A549 (cell line): ENCODE results near the gene ICAM5. TPM values are rescaled to one million over a fixed set of nuclear protein-coding genes. Genes with fewer than 3 reads are reported as not detected.
A peak's percentile ranks its signal among the peaks of the same experiment; 100 is the strongest.

ENCODE experiments used
- ATAC-seq, 2 experiments: fragments of 200-7000 bp in 1 of 2; fragments of >200 bp in 1 of 2; cut with Nextera tagmentation in 1 of 2; cut with Tn5 transposase in 1 of 2; 3 replicates each; pipeline versions ENCODE4 v1.8.0 to v1.9.1; 2018 to 2020; ENCODE audit warnings: mild to moderate bottlenecking in 1 of 2, moderate library complexity in 1 of 2
- CTCF ChIA-PET: fragments of 300-600 bp; sonication (Branson Sonifier 250); formaldehyde crosslinking; extraction: SDS; loops from one replicate; lab custom pipeline; 2021; ENCODE audit warnings: antibody characterized with exemption, inconsistent platforms; lab: Yijun Ruan, JAX
- POLR2A ChIA-PET: fragments of 350-600 bp; formaldehyde crosslinking; extraction: SDS; loops from one replicate; lab custom pipeline; 2021; ENCODE audit warnings: antibody characterized with exemption, inconsistent platforms; lab: Yijun Ruan, JAX
- DNase-seq, 2 experiments: peaks; one replicate each; pipeline versions ENCODE4 v3.0.0 to v3.0.0-alpha.2; 2011 to 2016; ENCODE audit warnings: low read depth in 1 of 2, low spot score in 1 of 2
- FAIRE-seq: peaks from 2 replicates; lab custom pipeline; 2011; peaks lifted over from hg19 to GRCh38; lab: Jason Lieb, UNC
- H3K27ac ChIP-seq, 2 experiments: fragments of >200 bp; sonication (Bioruptor Twin); formaldehyde crosslinking; 3 replicates each; pipeline ENCODE4 v1.5.1; 2016 to 2017
- H3K4me1 ChIP-seq: fragments of >200 bp; sonication (Bioruptor Twin); formaldehyde crosslinking; 3 replicates; pipeline ENCODE4 v1.6.1; 2016
- H3K4me2 ChIP-seq: fragments of >200 bp; sonication (Bioruptor Twin); formaldehyde crosslinking; 3 replicates; pipeline ENCODE4 v1.6.1; 2016
- H3K4me3 ChIP-seq: fragments of >200 bp; sonication (Bioruptor Twin); formaldehyde crosslinking; 3 replicates; pipeline ENCODE4 v1.5.1; 2016
- H3K9me3 ChIP-seq: fragments of >200 bp; sonication (Bioruptor Twin); formaldehyde crosslinking; 3 replicates; pipeline ENCODE4 v1.6.1; 2016
- CEBPB ChIP-seq, 2 experiments: fragments of >200 bp in 1 of 2; sonication (Bioruptor Twin) in 1 of 2; formaldehyde crosslinking in 1 of 2; IDR thresholded peaks; 2 replicates each; pipeline ENCODE4 v1.6.1; 2012 to 2016
- CHD2 ChIP-seq: fragments of 150-350 bp; IDR thresholded peaks from 2 replicates; pipeline ENCODE4 v1.6.1; 2014; ENCODE audit warnings: low read length; ENCODE audit not compliant: partially characterized antibody
- CTCF ChIP-seq: fragments of >200 bp; sonication (Bioruptor Twin); formaldehyde crosslinking; IDR thresholded peaks from 3 replicates; pipeline ENCODE4 v1.5.1; 2016
- HOXA7 ChIP-seq: fragments of 250-450 bp; sonication (Bioruptor Pico); IDR thresholded peaks from 2 replicates; pipeline ENCODE4 v1.5.0; 2020; ENCODE audit warnings: mild to moderate bottlenecking, moderate library complexity
- HOXB5 ChIP-seq: fragments of 250-450 bp; sonication (Bioruptor Pico); IDR thresholded peaks from 2 replicates; pipeline ENCODE4 v1.5.0; 2020; ENCODE audit warnings: mild to moderate bottlenecking, moderate library complexity
- JUNB ChIP-seq: fragments of >200 bp; sonication (Bioruptor Twin); formaldehyde crosslinking; IDR thresholded peaks from 2 replicates; pipeline ENCODE4 v1.6.1; 2016
- KDM1A ChIP-seq: fragments of 200-600 bp; sonication (generic); IDR thresholded peaks from 2 replicates; pipeline ENCODE4 v1.6.1; 2016; ENCODE audit warnings: low read depth, mild to moderate bottlenecking
- KDM5A ChIP-seq: fragments of 200-600 bp; sonication (generic); IDR thresholded peaks from 2 replicates; pipeline ENCODE4 v1.6.1; 2016; ENCODE audit warnings: antibody characterized with exemption, mild to moderate bottlenecking
- MAFK ChIP-seq: fragments of 450-650 bp; IDR thresholded peaks from 2 replicates; pipeline ENCODE4 v1.6.1; 2014; ENCODE audit not compliant: partially characterized antibody
- MYC ChIP-seq: IDR thresholded peaks from 2 replicates; pipeline ENCODE4 v1.6.1; 2012; ENCODE audit warnings: mild to moderate bottlenecking, inconsistent platforms, low read length, improper control_type of control experiment, borderline replicate concordance
- NFE2L2 ChIP-seq: fragments of 150-350 bp; conservative IDR thresholded peaks from 2 replicates; pipeline ENCODE4 v1.6.1; 2014; ENCODE audit warnings: low read length
- POLR2AphosphoS2 ChIP-seq: conservative IDR thresholded peaks from 2 replicates; pipeline ENCODE4 v1.6.1; 2012; ENCODE audit warnings: low read length, improper control_type of control experiment, inconsistent platforms
- RAD21 ChIP-seq, 2 experiments: fragments of >200 bp in 1 of 2; sonication (Bioruptor Twin) in 1 of 2; formaldehyde crosslinking in 1 of 2; IDR thresholded peaks in 1 of 2; conservative IDR thresholded peaks in 1 of 2; 2 replicates in 1 of 2; 3 replicates in 1 of 2; pipeline ENCODE4 v1.6.1; 2012 to 2018; ENCODE audit warnings: inconsistent platforms in 1 of 2
- RFX5 ChIP-seq: fragments of 450-650 bp; IDR thresholded peaks from 2 replicates; pipeline ENCODE4 v1.7.1; 2014; ENCODE audit warnings: antibody characterized with exemption, mild to moderate bottlenecking, moderate library complexity
- SMC3 ChIP-seq: fragments of >200 bp; sonication (Bioruptor Twin); formaldehyde crosslinking; IDR thresholded peaks from 3 replicates; pipeline ENCODE4 v1.6.1; 2018; ENCODE audit warnings: inconsistent platforms
- ZC3H11A ChIP-seq: fragments of 450-650 bp; IDR thresholded peaks from 2 replicates; pipeline ENCODE4 v1.6.1; 2014; ENCODE audit warnings: antibody characterized with exemption, mild to moderate bottlenecking
- ZNF302 ChIP-seq: fragments of 250-450 bp; sonication (Bioruptor Pico); IDR thresholded peaks from 2 replicates; pipeline ENCODE4 v1.9.0; 2021; ENCODE audit warnings: inconsistent platforms, mild to moderate bottlenecking, moderate library complexity
- WGBS: methylation state at CpG from one replicate; pipeline ENCODE4 v1.1.6; 2017; ENCODE audit errors: missing lambda C conversion rate; 5-methylcytosine and 5-hydroxymethylcytosine counted together
- polyA plus RNA-seq, 4 experiments: library from polyadenylated mRNA; depleted of rRNA in 3 of 4; stranded (reverse); fragments of >200 nt; fragmentation: RNase III in 1 of 4; extraction: RNeasy Plus Mini Kit Qiagen cat#74134 plus additional on column Dnase treatment in 1 of 4; gene quantifications; 2 replicates in 3 of 4; 3 replicates in 1 of 4; pipeline ENCODE4 v1.2.3, GENCODE V29; 2011 to 2017

ICAM5 gene
- polyA plus RNA-seq, 2 of the 4 experiments (the other 2 are of a cell fraction), result 0.35 to 0.77 TPM

GRCh38 chr19:10266706-10267105 is 23.0 kb upstream of the ICAM5 start:
- ATAC-seq (no peak), FAIRE-seq (no peak), DNase-seq (no peak)
- Histone ChIP-seq H3K4me1 (peaks cover 16% of the 10 kb centered on the region), H3K27ac (no peak overlapping the region), H3K4me2 (no peak overlapping the region), H3K4me3 (no peak overlapping the region), H3K9me3 (no peaks in the 10 kb centered on the region)
- POLR2A ChIA-PET, result no interaction called here
- WGBS, result 86% methylated on average over 7 of the region's 7 CpGs
- CTCF ChIA-PET, result interaction anchor here (1.2 to 6.7 kb wide), 4 partner anchors 8 to 126 kb away, joined by 4 to 104 read pairs (median 43); no protein-coding TSS in a partner anchor
- TF ChIP-seq CEBPB (IDR thresholded peaks at IDR 0.05), result no peak
- no peak for TF ChIP-seq POLR2AphosphoS2
- TF ChIP-seq RFX5, result no peak
- TF ChIP-seq HOXA7 (CRISPR knock-in tag), result no peak

- Histone ChIP-seq H3K9me3 (no peaks in the 10 kb centered on the region), H3K4me3 (no peak overlapping the region), H3K4me2 (no peak overlapping the region), H3K27ac (no peak overlapping the region), H3K4me1 (peaks cover 16% of the 10 kb centered on the region)
- FAIRE-seq (no peak), ATAC-seq (no peak), DNase-seq (no peak)
- 77% methylated on average over 6 of the region's 6 CpGs for WGBS
- ChIA-PET POLR2A (no interaction called here), CTCF (interaction anchor here (0.6 to 6.7 kb wide), 15 partner anchors 9 to 844 kb away, joined by 3 to 104 read pairs (median 4); partner anchors contain the start of genes ICAM5 and TYK2)
- TF ChIP-seq ZC3H11A (no peak), MAFK (no peak), NFE2L2 (no peak), KDM5A (no peak), ZNF302 (CRISPR knock-in tag) (no peak), MYC (no peak), RAD21 (conservative IDR thresholded peaks at IDR 0.05 in 1 of 2, IDR thresholded peaks at IDR 0.05 in 1 of 2) (no peak), KDM1A (no peak), CEBPB (IDR thresholded peaks at IDR 0.05) (no peak), JUNB (no peak)
Measured at GRCh38 chr19:10268071-10268470, 21.7 kb upstream of the ICAM5 start.

- TF ChIP-seq RAD21 (conservative IDR thresholded peaks at IDR 0.05 in 1 of 2, IDR thresholded peaks at IDR 0.05 in 1 of 2) (peak; percentile 89 to 90), SMC3 (peak; percentile 88), CHD2 (no peak), POLR2AphosphoS2 (no peak), CTCF (peak; percentile 79), HOXB5 (CRISPR knock-in tag) (no peak)
- no peak for FAIRE-seq
- peak; percentile 86 to 92 for ATAC-seq
- Histone ChIP-seq H3K4me3 (peak overlapping the region; percentile 17; the same call in 1 of the 3 replicates), H3K4me1 (peaks cover 16% of the 10 kb centered on the region), H3K27ac (peak overlapping the region; percentile 6 to 78; a peak in 4 of 6 replicates), H3K4me2 (peak overlapping the region; percentile 69), H3K9me3 (no peaks in the 10 kb centered on the region)
- DNase-seq, result peak in 1 of 2 experiments; percentile 63
- POLR2A ChIA-PET, result interaction anchor here (0.6 to 2.3 kb wide), 4 partner anchors 9 to 123 kb away, joined by 3 to 10 read pairs (median 4); partner anchors contain the start of gene RAVER1
- WGBS, result 32% methylated on average over 44 of the region's 59 CpGs
- CTCF ChIA-PET, result interaction anchor here (0.6 to 6.7 kb wide), 35 partner anchors 9 to 311 kb away, joined by 3 to 104 read pairs (median 4); partner anchors contain the start of genes CDC37, ICAM5, RAVER1 and TYK2
Measured at GRCh38 chr19:10269333-10270179, 20.2 kb upstream of the ICAM5 start.
